ENCODE measurements around the gene TRIM33.

- TF ChIP-seq CTCF (IDR thresholded peaks at IDR 0.05 in 4 of 5, conservative IDR thresholded peaks at IDR 0.05 in 1 of 5), result no peak
- TF ChIP-seq POLR2A (IDR thresholded peaks at IDR 0.05), result no peak
These were observed 44.5 kb downstream of the TRIM33 start for GRCh38 chr1:114466334-114467014.
